GM21723 (cell line): ENCODE data around the gene SOCS3.

Experiments used
- ATAC-seq: cut with Tn5 transposase; IDR thresholded peaks from one replicate; pipeline ENCODE4 v1.9.1; 2021; ENCODE audit warnings: mild to moderate bottlenecking, moderate library complexity; ENCODE audit not compliant: unreplicated experiment

Gene SOCS3

DNA sequence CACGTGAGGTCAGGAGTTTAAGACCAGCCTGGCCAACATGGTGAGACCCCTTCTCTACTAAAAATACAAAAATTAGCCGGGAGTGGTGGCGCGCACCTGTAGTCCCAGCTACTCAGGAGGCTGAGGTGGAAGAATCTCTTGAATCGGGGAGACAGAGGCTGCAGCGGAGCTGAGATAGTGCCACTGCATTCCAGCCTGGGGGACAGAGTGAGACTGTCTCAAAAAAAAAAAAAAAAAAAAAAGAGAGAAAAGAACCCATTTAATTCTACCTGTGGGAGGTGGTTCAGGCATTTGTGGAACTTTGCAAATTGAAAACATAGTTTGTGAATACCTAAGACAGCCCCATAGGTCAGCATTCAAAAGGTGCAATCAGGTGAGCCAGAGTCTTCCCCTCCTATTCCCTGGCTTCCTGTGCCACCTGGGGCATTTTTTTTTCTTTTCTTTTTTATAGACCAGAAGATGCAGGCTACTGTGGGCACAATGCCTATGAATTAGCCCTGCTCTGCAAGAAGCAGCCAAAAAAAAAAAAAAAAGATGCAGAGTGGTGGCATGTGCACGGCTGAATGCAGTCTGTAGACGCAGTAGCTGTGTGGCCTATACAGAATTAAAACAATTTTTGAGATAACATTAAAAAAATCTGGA is 9.1 kb upstream of the SOCS3 start:
- no peak for ATAC-seq

GRCh38 chr17:78368348-78368747 is 8.5 kb upstream of the SOCS3 start:
- no peak for ATAC-seq

DNA sequence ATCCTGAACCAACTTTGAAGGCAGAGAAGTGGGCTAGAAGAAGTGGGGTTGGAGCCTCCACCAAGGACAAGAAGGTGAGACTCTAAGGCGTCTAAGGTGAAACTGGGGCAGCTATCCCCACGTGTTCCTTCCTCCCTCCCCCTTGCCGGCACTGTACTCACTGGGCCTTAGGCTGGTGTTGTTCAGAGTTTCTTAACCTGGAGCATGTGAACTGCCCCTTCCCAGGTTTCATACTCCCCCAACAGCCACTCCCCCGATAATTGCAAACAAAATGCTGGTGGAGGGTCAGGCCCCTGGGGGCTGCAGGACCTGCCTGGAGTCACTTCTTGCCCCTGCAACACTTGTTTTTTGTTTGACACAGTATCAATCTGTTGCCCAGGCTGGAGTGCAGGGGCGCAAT is 7.3 kb upstream of the SOCS3 start:
- ATAC-seq, result no peak

- no peak for ATAC-seq
These were observed 6.4 kb upstream of the SOCS3 start for GRCh38 chr17:78366109-78366848.

GRCh38 chr17:78365561-78366108 is 5.8 kb upstream of the SOCS3 start:
- no peak for ATAC-seq

DNA sequence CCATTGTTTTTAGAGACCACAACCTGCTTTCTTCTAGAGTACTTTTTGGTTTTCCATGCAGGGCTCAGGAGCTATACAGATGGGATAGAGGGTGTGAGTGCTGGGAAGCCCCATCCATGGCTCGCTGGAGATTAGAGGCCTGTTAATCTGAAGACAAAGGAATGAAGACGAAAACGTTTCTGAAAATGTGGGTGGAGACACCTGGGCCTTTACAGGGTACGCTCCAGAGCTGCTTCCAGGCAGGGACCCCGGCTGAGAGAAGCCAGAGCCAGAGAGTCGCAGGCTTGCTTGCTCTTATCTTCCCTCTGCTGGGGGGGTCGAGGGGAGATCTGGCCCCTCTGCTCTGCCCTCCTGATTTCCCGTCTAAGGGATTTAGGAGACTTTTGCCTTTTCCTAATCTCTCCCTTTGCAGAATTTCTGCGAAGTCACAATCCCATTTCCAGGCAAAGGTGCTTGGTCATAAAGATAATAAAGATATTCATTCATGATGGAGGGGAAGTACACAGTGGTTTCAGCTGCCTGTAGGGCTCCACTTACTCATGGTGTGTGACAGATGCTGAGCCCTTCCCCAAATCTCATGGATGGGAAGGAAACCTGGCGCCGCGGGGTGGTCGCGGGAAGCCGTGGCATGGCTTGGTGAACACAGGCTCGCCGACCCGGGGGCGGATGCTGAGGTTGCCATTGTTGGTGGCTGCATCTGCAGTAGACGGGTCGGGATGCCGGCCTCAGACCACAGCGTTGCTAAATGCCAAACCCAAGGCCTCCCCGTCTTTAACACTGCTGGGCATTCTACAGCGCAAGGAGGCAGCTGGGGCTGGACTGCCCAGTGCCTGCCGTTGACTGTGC is 4.8 kb upstream of the SOCS3 start:
- ATAC-seq, result no peak

DNA sequence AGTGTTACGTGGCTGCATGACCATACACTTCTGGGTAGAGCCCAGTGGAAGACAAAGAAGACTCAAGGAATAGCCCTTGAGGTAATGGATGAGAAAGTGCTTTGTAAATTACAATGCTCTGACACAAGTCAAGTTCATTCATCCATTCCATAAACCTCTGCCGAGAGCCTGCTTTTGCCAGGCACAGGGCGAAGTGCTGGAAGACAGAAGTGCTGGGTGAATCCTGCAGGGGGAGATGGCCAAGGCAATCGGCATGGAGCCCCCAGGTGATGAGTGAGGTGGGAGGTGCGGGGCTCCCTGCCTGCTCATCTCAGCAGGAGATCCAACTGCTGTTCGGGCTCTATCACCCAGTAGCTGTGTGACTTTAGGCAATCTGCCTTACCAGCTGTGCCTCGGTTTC is 2.8 kb upstream of the SOCS3 start:
- ATAC-seq, result no peak

GRCh38 chr17:78362232-78362631 is 2.4 kb upstream of the SOCS3 start:
- no peak for ATAC-seq

GRCh38 chr17:78361225-78361701 is 1.4 kb upstream of the SOCS3 start:
- no peak for ATAC-seq

DNA sequence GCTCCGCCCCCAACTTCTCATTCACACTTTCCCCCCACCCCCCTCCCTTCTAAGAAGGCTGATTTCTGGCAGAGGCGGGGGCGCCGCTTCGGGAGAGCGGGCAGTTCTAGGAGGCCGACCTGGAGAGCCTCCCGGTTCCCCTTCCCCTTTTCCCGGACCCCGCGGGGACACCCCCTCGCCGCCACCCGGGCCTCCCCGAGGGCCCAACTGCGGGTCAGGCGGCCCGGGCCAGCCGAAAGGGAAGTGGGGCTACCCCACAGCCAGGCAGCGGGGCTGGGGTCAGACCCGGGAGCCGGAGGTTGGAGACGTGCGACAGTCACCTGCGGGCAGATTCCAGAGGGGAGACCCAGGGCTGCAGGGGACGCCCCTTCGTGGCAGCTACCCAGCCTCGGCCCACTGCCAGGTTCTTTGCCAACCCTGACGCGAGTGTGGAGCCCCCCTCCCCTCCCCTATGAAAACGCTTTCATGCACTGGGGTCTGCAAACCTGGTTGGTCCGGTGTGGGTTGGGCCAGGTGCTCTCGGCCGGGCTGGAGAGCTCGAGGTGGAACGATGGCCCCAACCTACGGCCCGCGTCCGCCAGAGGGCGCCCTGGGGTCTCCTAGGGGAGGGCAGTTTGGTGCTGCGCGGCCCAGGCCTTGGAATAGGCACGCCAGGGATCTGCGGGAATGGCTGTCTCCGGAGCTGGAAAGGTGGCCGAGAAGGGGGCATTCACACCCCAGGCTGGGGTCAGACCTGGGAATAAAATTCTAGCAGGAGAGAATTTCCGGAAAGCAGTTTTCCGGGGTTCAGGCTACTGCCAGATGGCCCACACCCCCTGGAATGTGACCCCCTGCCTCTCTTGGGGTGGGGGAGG is 721 bp upstream of the SOCS3 start:
- ATAC-seq, result peak; percentile 34

DNA sequence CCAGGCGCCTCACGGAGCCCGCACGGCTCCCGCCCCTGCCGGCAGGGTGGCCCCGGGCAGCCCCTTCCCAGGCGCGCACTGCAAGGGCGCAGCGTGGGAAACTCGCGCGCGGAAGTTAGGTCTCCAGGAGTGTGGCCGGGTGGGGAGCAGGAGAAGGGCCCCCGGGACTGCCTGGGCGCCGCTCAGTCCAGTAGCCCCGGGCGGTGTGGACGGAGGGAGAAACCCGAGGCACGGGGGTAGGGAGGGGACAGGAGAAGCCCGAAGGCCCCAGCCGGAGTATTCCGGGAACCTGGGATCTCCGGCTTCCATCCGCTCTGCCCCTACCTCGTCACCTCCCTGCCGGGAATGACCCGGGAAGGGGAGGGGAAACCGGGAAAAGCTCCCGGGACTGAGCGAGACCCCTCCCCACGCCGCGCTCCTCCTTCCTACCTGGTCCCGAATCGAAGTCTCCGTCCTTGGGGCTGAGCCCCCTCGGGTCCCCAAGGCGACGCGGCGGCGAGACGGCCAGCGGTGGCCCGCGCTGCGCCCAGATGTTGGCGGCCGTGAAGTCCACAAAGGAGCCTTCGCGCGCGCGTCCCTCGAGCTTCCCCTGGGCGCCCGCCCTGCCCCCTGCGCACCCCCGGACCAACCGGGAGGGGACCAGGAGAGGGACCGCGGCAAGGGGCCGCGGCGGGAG is 418 bp downstream of the SOCS3 start:
- ATAC-seq, result no peak

- no peak for ATAC-seq
These were observed 1.1 kb downstream of the SOCS3 start for GRCh38 chr17:78358538-78359320.

GRCh38 chr17:78357672-78358537 is 2.0 kb downstream of the SOCS3 start:
- ATAC-seq, result no peak

DNA sequence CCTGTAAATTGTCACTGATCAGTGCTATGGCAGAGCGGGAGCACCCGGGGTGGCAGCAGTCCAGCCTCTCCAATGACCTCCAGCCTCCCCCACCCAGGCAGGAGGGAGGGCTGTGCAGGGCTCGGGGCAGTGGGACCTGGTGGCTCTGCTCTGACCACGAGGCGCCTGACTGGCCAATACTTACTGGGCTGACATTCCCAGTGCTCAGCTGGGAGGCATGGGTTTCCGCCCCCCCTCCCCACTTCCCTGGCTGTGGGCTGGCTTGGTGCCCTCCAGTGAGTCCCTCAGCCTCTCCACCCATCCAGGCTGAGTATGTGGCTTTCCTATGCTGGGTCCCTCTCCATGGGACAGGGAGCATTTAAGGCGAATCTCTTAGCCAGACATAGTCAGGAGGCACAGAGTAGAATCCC is 2.7 kb downstream of the SOCS3 start:
- ATAC-seq, result no peak

GRCh38 chr17:78356101-78356713 is 3.7 kb downstream of the SOCS3 start:
- peak; percentile 58 for ATAC-seq

- no peak for ATAC-seq
These were observed 4.2 kb downstream of the SOCS3 start for GRCh38 chr17:78355701-78356100.

DNA sequence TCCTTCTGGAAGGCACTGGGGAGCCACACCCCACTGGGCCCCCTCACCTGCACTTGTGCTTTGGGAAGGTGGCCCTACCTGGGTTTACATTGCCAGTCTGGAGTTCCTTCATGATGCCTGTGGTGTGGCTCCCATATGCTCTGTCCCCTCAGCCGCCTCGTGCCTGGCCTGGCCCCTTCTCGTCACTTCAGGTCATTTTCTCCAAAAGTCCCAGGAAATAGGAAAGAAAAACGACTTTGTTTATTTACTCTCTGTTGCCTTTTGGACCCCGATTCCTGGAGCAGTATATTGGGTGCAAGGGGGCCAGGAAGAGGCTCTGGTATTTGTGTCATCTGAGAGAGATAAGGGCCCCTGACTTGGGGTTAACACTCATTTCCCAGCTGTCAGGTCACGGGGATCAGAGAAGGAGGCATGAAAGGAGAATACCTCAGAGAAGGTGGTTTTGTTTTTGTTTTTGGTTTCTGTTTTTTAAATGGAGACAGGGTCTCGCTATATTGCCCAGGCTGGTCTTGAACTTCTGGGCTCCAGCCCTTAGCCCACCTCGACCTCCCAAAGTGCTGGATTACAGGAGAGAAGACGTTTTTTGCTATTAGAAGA is 4.7 kb downstream of the SOCS3 start:
- ATAC-seq, result no peak
